ENCODE measurements around the gene ADAMTS17. TPM values are rescaled to one million over a fixed set of nuclear protein-coding genes. Genes with fewer than 3 reads are reported as not detected.

ADAMTS17 gene
- total and polyA plus RNA-seq, 3 donors from 2014 or later: 6.8 to 17.8 (median 12.4) TPM

DNA sequence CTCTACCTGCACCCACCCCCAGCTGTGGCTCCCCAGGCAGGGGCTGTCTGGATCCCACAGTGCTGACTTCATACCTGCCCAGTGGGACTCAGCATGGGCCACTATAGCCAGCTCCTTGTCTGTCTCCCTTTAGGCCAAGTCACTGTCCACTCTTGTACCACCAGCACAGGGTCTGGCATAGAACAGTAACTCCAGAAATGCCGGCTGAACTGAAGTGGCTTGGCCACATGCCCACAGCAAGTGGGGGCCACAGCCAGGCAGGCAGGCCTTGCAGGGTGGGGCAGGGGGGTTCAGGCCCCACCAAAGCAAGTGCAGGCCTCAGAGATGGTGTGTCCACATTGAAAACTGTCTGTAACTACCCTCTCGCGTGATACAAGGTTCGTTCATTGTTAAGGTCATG, 355.9 kb downstream of the ADAMTS17 start:
- no peaks in the 10 kb centered on the region for H3K36me3 ChIP-seq (ENCODE audit: low read depth, missing control alignments)
- H3K4me3 ChIP-seq: no peak overlapping the region
- TF ChIP-seq POLR2A (IDR thresholded peaks at IDR 0.05): no peak
- TF ChIP-seq, protein P1, sequence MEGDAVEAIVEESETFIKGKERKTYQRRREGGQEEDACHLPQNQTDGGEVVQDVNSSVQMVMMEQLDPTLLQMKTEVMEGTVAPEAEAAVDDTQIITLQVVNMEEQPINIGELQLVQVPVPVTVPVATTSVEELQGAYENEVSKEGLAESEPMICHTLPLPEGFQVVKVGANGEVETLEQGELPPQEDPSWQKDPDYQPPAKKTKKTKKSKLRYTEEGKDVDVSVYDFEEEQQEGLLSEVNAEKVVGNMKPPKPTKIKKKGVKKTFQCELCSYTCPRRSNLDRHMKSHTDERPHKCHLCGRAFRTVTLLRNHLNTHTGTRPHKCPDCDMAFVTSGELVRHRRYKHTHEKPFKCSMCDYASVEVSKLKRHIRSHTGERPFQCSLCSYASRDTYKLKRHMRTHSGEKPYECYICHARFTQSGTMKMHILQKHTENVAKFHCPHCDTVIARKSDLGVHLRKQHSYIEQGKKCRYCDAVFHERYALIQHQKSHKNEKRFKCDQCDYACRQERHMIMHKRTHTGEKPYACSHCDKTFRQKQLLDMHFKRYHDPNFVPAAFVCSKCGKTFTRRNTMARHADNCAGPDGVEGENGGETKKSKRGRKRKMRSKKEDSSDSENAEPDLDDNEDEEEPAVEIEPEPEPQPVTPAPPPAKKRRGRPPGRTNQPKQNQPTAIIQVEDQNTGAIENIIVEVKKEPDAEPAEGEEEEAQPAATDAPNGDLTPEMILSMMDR (IDR thresholded peaks at IDR 0.05): no peak
- WGBS, 2 donors: 72 to 91% methylated on average over 4 of the region's 4 CpGs
- DNase-seq: no peak
- H3K4me1 ChIP-seq: no peaks in the 10 kb centered on the region
- intact Hi-C loops (cut with DNase I; ENCODE audit: low total_unique reads): no loop called here
- no peak overlapping the region for H3K27ac ChIP-seq
- H3K9me3 ChIP-seq: no peaks in the 10 kb centered on the region
- no peaks in the 10 kb centered on the region for H3K27me3 ChIP-seq

DNA sequence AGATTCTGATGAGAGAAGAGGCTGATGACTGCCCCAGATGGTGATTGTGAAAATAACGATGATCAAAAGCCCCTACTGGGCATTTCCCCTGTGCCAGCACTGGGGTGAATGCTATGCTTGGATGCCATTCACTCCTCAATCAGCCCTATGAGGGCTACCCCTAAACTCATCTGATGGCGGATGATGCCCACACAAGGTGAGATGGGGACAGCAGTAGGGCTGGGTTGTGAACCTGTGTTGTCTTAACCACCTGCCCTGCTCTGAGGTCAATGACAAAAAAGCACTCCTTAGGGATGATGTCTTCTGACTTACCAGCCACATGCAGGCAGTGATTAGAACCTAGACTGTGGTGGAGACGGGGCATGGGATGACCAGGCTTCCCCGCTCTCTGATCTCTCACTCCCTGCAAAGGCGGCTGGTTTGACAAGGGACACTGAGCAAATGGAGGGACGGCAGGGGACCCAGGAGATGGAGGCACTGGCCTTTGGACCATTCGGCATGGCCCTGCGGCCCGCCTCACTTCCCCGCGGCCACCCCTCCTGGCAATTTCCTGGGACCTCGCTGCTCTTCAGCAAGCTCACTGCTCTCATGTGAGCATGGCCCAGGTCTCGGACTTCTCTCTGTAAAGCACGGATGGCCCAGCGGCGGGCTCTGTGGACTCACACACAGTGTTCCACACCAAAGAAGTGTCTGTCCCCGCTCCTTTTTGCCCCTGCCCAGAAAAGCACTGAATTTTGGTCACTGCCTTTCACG, 357.1 kb downstream of the ADAMTS17 start:
- no peak for TF ChIP-seq POLR2A (IDR thresholded peaks at IDR 0.05)
- TF ChIP-seq, protein P1 (IDR thresholded peaks at IDR 0.05): no peak
- WGBS, 2 donors: 94 to 95% methylated on average over 18 of the region's 18 CpGs
- H3K27me3 ChIP-seq: no peaks in the 10 kb centered on the region
- no peaks in the 10 kb centered on the region for H3K36me3 ChIP-seq (ENCODE audit: low read depth, missing control alignments)
- no peak for DNase-seq
- H3K4me1 ChIP-seq: peaks cover 6% of the 10 kb centered on the region
- no peak overlapping the region for H3K27ac ChIP-seq
- H3K4me3 ChIP-seq: no peak overlapping the region
- H3K9me3 ChIP-seq: no peaks in the 10 kb centered on the region
- intact Hi-C loops (cut with DNase I; ENCODE audit: low total_unique reads): no loop called here

DNA sequence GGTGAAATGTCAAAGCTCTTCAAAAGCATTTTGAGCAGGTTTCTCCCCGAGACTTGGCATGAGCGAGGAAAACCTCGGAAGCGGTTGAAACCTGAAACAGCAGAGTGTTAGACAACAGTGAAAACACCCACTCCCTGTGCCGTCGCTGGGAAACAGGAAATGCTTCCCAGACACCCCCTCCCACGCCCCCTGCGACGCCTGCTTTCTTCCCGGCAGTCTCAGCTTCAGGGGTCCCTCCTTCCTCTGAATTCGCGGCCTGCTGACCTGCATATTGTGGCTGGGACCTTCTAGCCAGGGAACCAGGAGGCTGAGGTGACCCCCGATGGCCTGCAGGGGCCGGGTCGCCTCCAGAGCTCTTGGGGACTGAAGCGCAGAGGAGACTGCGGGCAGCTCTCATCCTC, 357.9 kb downstream of the ADAMTS17 start:
- TF ChIP-seq POLR2A (IDR thresholded peaks at IDR 0.05): no peak
- TF ChIP-seq, protein P1 (IDR thresholded peaks at IDR 0.05): no peak
- H3K36me3 ChIP-seq (ENCODE audit: low read depth, missing control alignments): no peaks in the 10 kb centered on the region
- H3K4me1 ChIP-seq: peaks cover 6% of the 10 kb centered on the region
- H3K4me3 ChIP-seq: no peak overlapping the region
- WGBS, 2 donors: 75% methylated on average over 17 of the region's 17 CpGs
- DNase-seq: no peak
- intact Hi-C loops (cut with DNase I; ENCODE audit: low total_unique reads): no loop called here
- H3K9me3 ChIP-seq: no peaks in the 10 kb centered on the region
- no peak overlapping the region for H3K27ac ChIP-seq
- H3K27me3 ChIP-seq: no peaks in the 10 kb centered on the region

DNA sequence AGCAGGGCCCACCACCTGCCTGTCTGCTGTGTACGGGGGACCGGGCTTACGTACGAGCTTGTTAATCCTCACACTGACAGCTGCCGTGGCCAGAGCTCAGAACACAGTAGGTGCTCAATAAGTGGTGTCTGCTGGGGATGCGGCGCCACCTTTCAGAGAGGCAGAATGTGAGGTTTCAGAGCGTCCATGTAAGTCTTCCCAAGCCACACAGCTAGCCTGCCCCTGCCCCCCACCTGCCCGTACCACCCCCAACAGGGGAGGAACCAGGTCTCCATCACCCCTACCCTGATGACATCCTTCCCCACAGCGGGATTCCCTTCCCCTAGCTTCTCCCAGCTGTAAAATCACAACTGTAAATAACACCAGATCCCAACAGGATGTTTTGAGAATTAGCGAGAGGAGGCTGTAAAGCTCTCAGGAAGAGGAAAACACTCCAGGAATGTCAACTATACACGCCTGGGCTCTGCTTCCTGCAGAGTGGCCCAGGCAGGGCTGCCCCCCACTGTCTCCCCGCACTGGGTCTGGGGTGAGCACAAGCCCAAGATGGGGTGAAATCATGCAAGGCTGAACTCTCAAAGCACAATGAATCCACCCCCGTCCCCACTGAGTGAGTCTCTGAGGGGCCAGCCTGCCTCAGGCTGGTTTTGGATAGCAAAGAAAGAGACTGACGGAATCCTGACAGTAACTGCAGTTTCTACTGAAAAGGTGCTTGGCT, 358.4 kb downstream of the ADAMTS17 start:
- WGBS, 2 donors: 72 to 76% methylated on average over 8 to 15 of the region's 15 CpGs
- no peaks in the 10 kb centered on the region for H3K36me3 ChIP-seq (ENCODE audit: low read depth, missing control alignments)
- no peak overlapping the region for H3K4me3 ChIP-seq
- peaks cover 6% of the 10 kb centered on the region for H3K4me1 ChIP-seq
- H3K27me3 ChIP-seq: no peaks in the 10 kb centered on the region
- H3K27ac ChIP-seq: no peak overlapping the region
- no peak for DNase-seq
- TF ChIP-seq, protein P1 (IDR thresholded peaks at IDR 0.05): no peak
- TF ChIP-seq POLR2A (IDR thresholded peaks at IDR 0.05): no peak
- intact Hi-C loops (cut with DNase I; ENCODE audit: low total_unique reads): no loop called here
- no peaks in the 10 kb centered on the region for H3K9me3 ChIP-seq

All from testis (tissue), 3 donors.